ENCODE data around the gene TTC33. TPM values are rescaled to one million over a fixed set of nuclear protein-coding genes. Genes with fewer than 3 reads are reported as not detected.

Gene TTC33
- polyA plus RNA-seq, 1 of the 3 experiments (the other 2 are of a cell fraction) = 2.2 TPM

GRCh38 chr5:40547557-40547956 is 208.2 kb downstream of the TTC33 start:
- DNase-seq = no peak
- H3K36me3 ChIP-seq (replicated peaks in 1 of 2; ENCODE audit: control insufficient read depth in 1 of 2, insufficient read depth in 2 of 2, low read length in 1 of 2) = no peaks in the 10 kb centered on the region
- H3K4me3 ChIP-seq (ENCODE audit: low read depth in 2 of 2, low read length in 1 of 2) = no peak overlapping the region
- H3K79me2 ChIP-seq (ENCODE audit: insufficient read depth) = no peaks in the 10 kb centered on the region
- no peaks in the 10 kb centered on the region for H4K20me1 ChIP-seq (ENCODE audit: insufficient read depth)
- no peak for TF ChIP-seq RCOR1 (IDR thresholded peaks at IDR 0.05; ENCODE audit: low read length)
- no peak for TF ChIP-seq FOSL2 (IDR thresholded peaks at IDR 0.05; ENCODE audit: borderline replicate concordance, low read depth)
- TF ChIP-seq EP300 (IDR thresholded peaks at IDR 0.05; ENCODE audit: borderline replicate concordance in 1 of 2, low read depth in 1 of 2, low read length in 1 of 2) = no peak
- TF ChIP-seq POLR2AphosphoS5 (IDR thresholded peaks at IDR 0.05; ENCODE audit: low read depth, low read length) = no peak
- H3K27ac ChIP-seq (ENCODE audit: low read depth in 2 of 2, low read length in 1 of 2) = no peak overlapping the region
- ChIA-PET POLR2A (no interaction called here), CTCF (interaction anchor here (0.8 kb wide), 1 partner anchor 599 kb away, joined by 3 read pairs; no protein-coding TSS in a partner anchor)
- 15% methylated on average over 4 of the region's 4 CpGs for WGBS (ENCODE audit: low lambda C conversion rate)
- no peaks in the 10 kb centered on the region for H3K9me2 ChIP-seq
- H3F3A ChIP-seq (replicated peaks; ENCODE audit: insufficient read depth) = peaks cover 8% of the 10 kb centered on the region
- H2AFZ ChIP-seq (ENCODE audit: low read depth) = no peak overlapping the region
- H3K27me3 ChIP-seq (ENCODE audit: insufficient read depth) = no peaks in the 10 kb centered on the region
- H3K4me1 ChIP-seq (ENCODE audit: control insufficient read depth in 1 of 2, insufficient read depth in 2 of 2, low read depth in 1 of 2, low read length in 1 of 2) = no peaks in the 10 kb centered on the region
- H3K9ac ChIP-seq = no peak overlapping the region
- no peak overlapping the region for H3K4me2 ChIP-seq
- no peaks in the 10 kb centered on the region for H3K9me3 ChIP-seq

DNA sequence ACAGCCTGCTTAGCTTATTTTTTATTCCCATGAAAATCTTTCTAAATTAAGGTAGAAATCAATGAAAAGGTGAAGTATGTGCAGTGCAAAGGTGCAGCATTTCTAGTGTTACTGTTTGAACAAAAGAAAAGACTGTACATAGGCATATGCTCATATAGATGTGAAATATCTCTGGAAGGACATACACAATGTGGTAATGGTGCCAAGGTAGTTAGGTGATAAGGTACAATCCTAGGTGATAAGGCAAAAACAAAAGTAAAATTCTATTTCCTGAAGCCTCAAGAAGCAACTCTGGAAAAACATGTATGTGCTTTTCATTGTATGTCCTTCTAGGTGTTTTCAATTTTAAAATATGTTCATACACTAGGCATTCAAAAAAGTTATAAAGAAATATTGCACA is 215.5 kb downstream of the TTC33 start:
- no peaks in the 10 kb centered on the region for H3F3A ChIP-seq (replicated peaks; ENCODE audit: insufficient read depth)
- TF ChIP-seq USF2 (IDR thresholded peaks at IDR 0.05; ENCODE audit: borderline replicate concordance, low read depth, low read length) = no peak
- no peak for TF ChIP-seq TCF12 (IDR thresholded peaks at IDR 0.05)
- TF ChIP-seq REST (IDR thresholded peaks at IDR 0.05; ENCODE audit: low read depth, low read length) = no peak
- no peak for TF ChIP-seq TAF1 (IDR thresholded peaks at IDR 0.05; ENCODE audit: borderline replicate concordance, low read depth, low read length)
- no peaks in the 10 kb centered on the region for H3K27me3 ChIP-seq (ENCODE audit: insufficient read depth)
- no peaks in the 10 kb centered on the region for H3K79me2 ChIP-seq (ENCODE audit: insufficient read depth)
- H3K9ac ChIP-seq = no peak overlapping the region
- POLR2A ChIA-PET = no interaction called here
- no peak for DNase-seq
- no peaks in the 10 kb centered on the region for H3K4me1 ChIP-seq (ENCODE audit: control insufficient read depth in 1 of 2, insufficient read depth in 2 of 2, low read depth in 1 of 2, low read length in 1 of 2)
- no peak overlapping the region for H3K4me2 ChIP-seq
- H3K27ac ChIP-seq (ENCODE audit: low read depth in 2 of 2, low read length in 1 of 2) = no peak overlapping the region
- no peak overlapping the region for H2AFZ ChIP-seq (ENCODE audit: low read depth)
- H3K36me3 ChIP-seq (replicated peaks in 1 of 2; ENCODE audit: control insufficient read depth in 1 of 2, insufficient read depth in 2 of 2, low read length in 1 of 2) = no peaks in the 10 kb centered on the region
- no peaks in the 10 kb centered on the region for H4K20me1 ChIP-seq (ENCODE audit: insufficient read depth)
- no peaks in the 10 kb centered on the region for H3K9me3 ChIP-seq
- CTCF ChIA-PET = no interaction called here
- H3K4me3 ChIP-seq (ENCODE audit: low read depth in 2 of 2, low read length in 1 of 2) = no peak overlapping the region
- H3K9me2 ChIP-seq = no peaks in the 10 kb centered on the region

All from SK-N-SH (cell line).